ENCODE results near the gene PRG2.

PRG2 gene

GRCh38 chr11:57390535-57390934 is at the start of gene PRG2:
Gene PRG2 (minus strand): TSS chr11:57390650. CDS start chr11:57389944, 706 bp downstream.
- H3K4me1 ChIP-seq (ENCODE audit: insufficient read depth, low read length): no peaks in the 10 kb centered on the region
- no peak within 1 kb of the TSS for H3K4me3 ChIP-seq (ENCODE audit: low read length)
- no peaks in the 10 kb centered on the region for H3K36me3 ChIP-seq (ENCODE audit: insufficient read depth, low read length)
- H3K27me3 ChIP-seq (ENCODE audit: insufficient read depth, low read length): peaks cover 2% of the 10 kb centered on the region
- no peaks in the 10 kb centered on the region for H3K9me3 ChIP-seq (ENCODE audit: low read length)
- H2AFZ ChIP-seq (ENCODE audit: low read depth, low read length): no peak within 1 kb of the TSS

GRCh38 chr11:57439786-57440185 is 49.3 kb upstream of the PRG2 start:
- Histone ChIP-seq H3K36me3 (ENCODE audit: insufficient read depth, low read length) (no peaks in the 10 kb centered on the region), H3K27me3 (ENCODE audit: insufficient read depth, low read length) (no peaks in the 10 kb centered on the region), H3K9me3 (ENCODE audit: low read length) (no peaks in the 10 kb centered on the region), H2AFZ (ENCODE audit: low read depth, low read length) (no peak overlapping the region), H3K4me1 (ENCODE audit: insufficient read depth, low read length) (no peaks in the 10 kb centered on the region), H3K4me3 (ENCODE audit: low read length) (no peak overlapping the region)

- Histone ChIP-seq H3K4me1 (ENCODE audit: insufficient read depth, low read length) (no peaks in the 10 kb centered on the region), H3K4me3 (ENCODE audit: low read length) (no peak overlapping the region), H3K36me3 (ENCODE audit: insufficient read depth, low read length) (no peaks in the 10 kb centered on the region), H3K27me3 (ENCODE audit: insufficient read depth, low read length) (no peaks in the 10 kb centered on the region), H2AFZ (ENCODE audit: low read depth, low read length) (no peak overlapping the region), H3K9me3 (ENCODE audit: low read length) (no peaks in the 10 kb centered on the region)
Measured at GRCh38 chr11:57438345-57439285, 48.2 kb upstream of the PRG2 start.

GRCh38 chr11:57436031-57436430 is 45.6 kb upstream of the PRG2 start:
- H3K4me3 ChIP-seq (ENCODE audit: low read length): no peak overlapping the region
- H3K27me3 ChIP-seq (ENCODE audit: insufficient read depth, low read length): peaks cover 2% of the 10 kb centered on the region
- H3K36me3 ChIP-seq (ENCODE audit: insufficient read depth, low read length): no peaks in the 10 kb centered on the region
- no peak overlapping the region for H2AFZ ChIP-seq (ENCODE audit: low read depth, low read length)
- H3K9me3 ChIP-seq (ENCODE audit: low read length): no peaks in the 10 kb centered on the region
- H3K4me1 ChIP-seq (ENCODE audit: insufficient read depth, low read length): no peaks in the 10 kb centered on the region

GRCh38 chr11:57434640-57435546 is 44.4 kb upstream of the PRG2 start:
- Histone ChIP-seq H3K9me3 (ENCODE audit: low read length) (no peaks in the 10 kb centered on the region), H3K4me1 (ENCODE audit: insufficient read depth, low read length) (no peaks in the 10 kb centered on the region), H3K36me3 (ENCODE audit: insufficient read depth, low read length) (no peaks in the 10 kb centered on the region), H3K27me3 (ENCODE audit: insufficient read depth, low read length) (peaks cover 7% of the 10 kb centered on the region), H3K4me3 (ENCODE audit: low read length) (no peak overlapping the region), H2AFZ (ENCODE audit: low read depth, low read length) (no peak overlapping the region)

- H3K36me3 ChIP-seq (ENCODE audit: insufficient read depth, low read length): no peaks in the 10 kb centered on the region
- peaks cover 7% of the 10 kb centered on the region for H3K27me3 ChIP-seq (ENCODE audit: insufficient read depth, low read length)
- no peak overlapping the region for H3K4me3 ChIP-seq (ENCODE audit: low read length)
- H2AFZ ChIP-seq (ENCODE audit: low read depth, low read length): no peak overlapping the region
- H3K9me3 ChIP-seq (ENCODE audit: low read length): no peaks in the 10 kb centered on the region
- H3K4me1 ChIP-seq (ENCODE audit: insufficient read depth, low read length): no peaks in the 10 kb centered on the region
Measured at GRCh38 chr11:57432714-57433163, 42.3 kb upstream of the PRG2 start.

GRCh38 chr11:57432149-57432561 is 41.7 kb upstream of the PRG2 start:
- H2AFZ ChIP-seq (ENCODE audit: low read depth, low read length): no peak overlapping the region
- H3K4me3 ChIP-seq (ENCODE audit: low read length): no peak overlapping the region
- H3K36me3 ChIP-seq (ENCODE audit: insufficient read depth, low read length): no peaks in the 10 kb centered on the region
- no peaks in the 10 kb centered on the region for H3K9me3 ChIP-seq (ENCODE audit: low read length)
- peaks cover 7% of the 10 kb centered on the region for H3K27me3 ChIP-seq (ENCODE audit: insufficient read depth, low read length)
- H3K4me1 ChIP-seq (ENCODE audit: insufficient read depth, low read length): no peaks in the 10 kb centered on the region

- Histone ChIP-seq H2AFZ (ENCODE audit: low read depth, low read length) (no peak overlapping the region), H3K4me1 (ENCODE audit: insufficient read depth, low read length) (peaks cover 6% of the 10 kb centered on the region), H3K9me3 (ENCODE audit: low read length) (no peaks in the 10 kb centered on the region), H3K4me3 (ENCODE audit: low read length) (no peak overlapping the region), H3K27me3 (ENCODE audit: insufficient read depth, low read length) (peaks cover 7% of the 10 kb centered on the region), H3K36me3 (ENCODE audit: insufficient read depth, low read length) (no peaks in the 10 kb centered on the region)
Measured at GRCh38 chr11:57430952-57431351, 40.5 kb upstream of the PRG2 start.

GRCh38 chr11:57429946-57430345 is 39.5 kb upstream of the PRG2 start:
- H3K9me3 ChIP-seq (ENCODE audit: low read length): no peaks in the 10 kb centered on the region
- peaks cover 7% of the 10 kb centered on the region for H3K27me3 ChIP-seq (ENCODE audit: insufficient read depth, low read length)
- H3K4me3 ChIP-seq (ENCODE audit: low read length): no peak overlapping the region
- peaks cover 6% of the 10 kb centered on the region for H3K4me1 ChIP-seq (ENCODE audit: insufficient read depth, low read length)
- no peaks in the 10 kb centered on the region for H3K36me3 ChIP-seq (ENCODE audit: insufficient read depth, low read length)
- H2AFZ ChIP-seq (ENCODE audit: low read depth, low read length): no peak overlapping the region

- Histone ChIP-seq H3K27me3 (ENCODE audit: insufficient read depth, low read length) (peaks cover 7% of the 10 kb centered on the region), H3K9me3 (ENCODE audit: low read length) (no peaks in the 10 kb centered on the region), H3K4me3 (ENCODE audit: low read length) (no peak overlapping the region), H3K36me3 (ENCODE audit: insufficient read depth, low read length) (peaks cover 3% of the 10 kb centered on the region), H2AFZ (ENCODE audit: low read depth, low read length) (no peak overlapping the region), H3K4me1 (ENCODE audit: insufficient read depth, low read length) (peaks cover 8% of the 10 kb centered on the region)
Measured at GRCh38 chr11:57428643-57429042, 38.2 kb upstream of the PRG2 start.

GRCh38 chr11:57427727-57428082 is 37.3 kb upstream of the PRG2 start:
- no peaks in the 10 kb centered on the region for H3K9me3 ChIP-seq (ENCODE audit: low read length)
- peaks cover 8% of the 10 kb centered on the region for H3K4me1 ChIP-seq (ENCODE audit: insufficient read depth, low read length)
- H2AFZ ChIP-seq (ENCODE audit: low read depth, low read length): no peak overlapping the region
- H3K27me3 ChIP-seq (ENCODE audit: insufficient read depth, low read length): peaks cover 7% of the 10 kb centered on the region
- H3K36me3 ChIP-seq (ENCODE audit: insufficient read depth, low read length): peaks cover 3% of the 10 kb centered on the region
- no peak overlapping the region for H3K4me3 ChIP-seq (ENCODE audit: low read length)

- Histone ChIP-seq H2AFZ (ENCODE audit: low read depth, low read length) (peak within 1 kb of the TSS; percentile 78), H3K9me3 (ENCODE audit: low read length) (no peaks in the 10 kb centered on the region), H3K4me3 (ENCODE audit: low read length) (peak within 1 kb of the TSS; percentile 49), H3K27me3 (ENCODE audit: insufficient read depth, low read length) (peaks cover 7% of the 10 kb centered on the region), H3K4me1 (ENCODE audit: insufficient read depth, low read length) (peaks cover 8% of the 10 kb centered on the region), H3K36me3 (ENCODE audit: insufficient read depth, low read length) (peaks cover 3% of the 10 kb centered on the region)
Measured at GRCh38 chr11:57426929-57427726, 36.7 kb upstream of the PRG2 start, which contains the start of gene SLC43A3. Gene SLC43A3 (minus strand): TSS chr11:57427121. CDS start chr11:57426172, 949 bp downstream.

All from neuron (in vitro differentiated cells).